Neural progenitor cell (in vitro differentiated cells): ENCODE results near the gene ASNS. TPM values are rescaled to one million over a fixed set of nuclear protein-coding genes. Genes with fewer than 3 reads are reported as not detected.

Experiments
- DNase-seq: peaks from one replicate; pipeline ENCODE4 v3.0.0-alpha.2; 2016; ENCODE audit warnings: low spot score
- H2AFZ ChIP-seq: fragments of 200-600 bp; sonication (generic); replicated peaks from 2 replicates; pipeline ENCODE4 v1.6.1; 2016; ENCODE audit warnings: antibody characterized with exemption
- H3F3A ChIP-seq: fragments of 200-600 bp; sonication (generic); 2 replicates; pipeline ENCODE4 v1.6.1; 2016; ENCODE audit warnings: antibody characterized with exemption, low read depth
- H3K27ac ChIP-seq: fragments of 200-600 bp; sonication (generic); 2 replicates; pipeline ENCODE4 v1.5.1; 2016; ENCODE audit warnings: mild to moderate bottlenecking
- H3K27me3 ChIP-seq: fragments of 200-600 bp; sonication (generic); 2 replicates; pipeline ENCODE4 v1.6.1; 2016; ENCODE audit warnings: mild to moderate bottlenecking, moderate library complexity
- H3K36me3 ChIP-seq: fragments of 200-600 bp; sonication (generic); 2 replicates; pipeline ENCODE4 v1.5.1; 2016
- H3K4me1 ChIP-seq: fragments of 200-600 bp; sonication (generic); 2 replicates; pipeline ENCODE4 v1.6.1; 2016; ENCODE audit warnings: mixed run types
- H3K4me2 ChIP-seq: fragments of 200-600 bp; sonication (generic); 2 replicates; pipeline ENCODE4 v1.6.1; 2016
- H3K4me3 ChIP-seq: fragments of 200-600 bp; sonication (generic); 2 replicates; pipeline ENCODE4 v1.5.1; 2016
- H3K79me2 ChIP-seq: fragments of 200-600 bp; sonication (generic); 2 replicates; pipeline ENCODE4 v1.6.1; 2016; ENCODE audit warnings: low read depth
- H3K9ac ChIP-seq: fragments of 200-600 bp; sonication (generic); 2 replicates; pipeline ENCODE4 v1.6.1; 2016
- H3K9me3 ChIP-seq: fragments of 200-600 bp; sonication (generic); 2 replicates; pipeline ENCODE4 v1.5.1; 2016; ENCODE audit warnings: low read depth
- H4K20me1 ChIP-seq: fragments of 200-600 bp; sonication (generic); 2 replicates; pipeline ENCODE4 v1.6.1; 2016; ENCODE audit warnings: low read depth
- H3K27ac Mint-ChIP-seq: 3 replicates; pipeline ENCODE4 v1.8.0; 2021; ENCODE audit warnings: mixed read lengths
- H3K27me3 Mint-ChIP-seq: 2 replicates; pipeline ENCODE4 v1.8.0; 2022; ENCODE audit warnings: low read depth, mild to moderate bottlenecking, inconsistent platforms, moderate library complexity, mixed read lengths; ENCODE audit not compliant: insufficient read depth
- H3K36me3 Mint-ChIP-seq: 3 replicates; pipeline ENCODE4 v1.8.0; 2021; ENCODE audit warnings: mixed read lengths
- H3K4me1 Mint-ChIP-seq: 3 replicates; pipeline ENCODE4 v1.8.0; 2021; ENCODE audit warnings: mixed read lengths
- H3K4me3 Mint-ChIP-seq: 3 replicates; pipeline ENCODE4 v1.8.0; 2021; ENCODE audit warnings: mild to moderate bottlenecking, moderate library complexity, mixed read lengths
- H3K9me3 Mint-ChIP-seq: 3 replicates; pipeline ENCODE4 v1.8.0; 2020; ENCODE audit warnings: mixed read lengths
- CTCF ChIP-seq: fragments of 200-600 bp; sonication (generic); IDR thresholded peaks from 2 replicates; pipeline ENCODE4 v1.5.1; 2017; ENCODE audit warnings: antibody characterized with exemption, mild to moderate bottlenecking
- EZH2 ChIP-seq: fragments of 200-600 bp; sonication (generic); IDR thresholded peaks from 2 replicates; pipeline ENCODE4 v1.6.1; 2017; ENCODE audit warnings: antibody characterized with exemption, mild to moderate bottlenecking, moderate library complexity
- EZH2phosphoT487 ChIP-seq: fragments of 200-600 bp; sonication (generic); IDR thresholded peaks from 2 replicates; pipeline ENCODE4 v1.6.1; 2017; ENCODE audit warnings: antibody characterized with exemption
- total RNA-seq: library from RNA; depleted of rRNA; stranded (reverse); fragments of >200 nt; gene quantifications from 2 replicates; pipeline ENCODE4 v1.2.3, GENCODE V29; 2015; ENCODE audit warnings: low replicate concordance

ASNS gene
- total RNA-seq, 1 donor from 2014 or later: 33.3 TPM

- no peaks in the 10 kb centered on the region for H3K4me1 Mint-ChIP-seq
- Histone ChIP-seq H3K4me3 (no peak overlapping the region), H3F3A (no peaks in the 10 kb centered on the region), H3K4me1 (no peaks in the 10 kb centered on the region), H3K4me2 (no peak overlapping the region), H2AFZ (no peak overlapping the region), H4K20me1 (no peaks in the 10 kb centered on the region), H3K79me2 (no peaks in the 10 kb centered on the region), H3K27me3 (no peaks in the 10 kb centered on the region), H3K9me3 (peaks cover 3% of the 10 kb centered on the region), H3K9ac (no peak overlapping the region), H3K36me3 (no peaks in the 10 kb centered on the region), H3K27ac (no peak overlapping the region)
- H3K27ac Mint-ChIP-seq: no peak overlapping the region
- no peak for DNase-seq
- peaks cover 3% of the 10 kb centered on the region for H3K9me3 Mint-ChIP-seq
- TF ChIP-seq CTCF (no peak), EZH2phosphoT487 (no peak), EZH2 (no peak)
- peaks cover 7% of the 10 kb centered on the region for H3K36me3 Mint-ChIP-seq
- H3K27me3 Mint-ChIP-seq: no peaks in the 10 kb centered on the region
- no peak overlapping the region for H3K4me3 Mint-ChIP-seq
Observed at GRCh38 chr7:97846945-97847344, 25.3 kb downstream of the ASNS start.

GRCh38 chr7:97845622-97846203 is 26.5 kb downstream of the ASNS start:
- TF ChIP-seq CTCF (peak; percentile 64), EZH2phosphoT487 (no peak), EZH2 (no peak)
- H3K4me3 Mint-ChIP-seq: no peak overlapping the region
- no peaks in the 10 kb centered on the region for H3K36me3 Mint-ChIP-seq
- H3K27ac Mint-ChIP-seq: no peak overlapping the region
- H3K4me2 ChIP-seq: no peak overlapping the region
- peaks cover 3% of the 10 kb centered on the region for H3K9me3 ChIP-seq
- no peaks in the 10 kb centered on the region for H3F3A ChIP-seq
- H3K27ac ChIP-seq: no peak overlapping the region
- no peak overlapping the region for H3K9ac ChIP-seq
- H3K27me3 Mint-ChIP-seq: peaks cover 3% of the 10 kb centered on the region
- no peak overlapping the region for H2AFZ ChIP-seq
- no peaks in the 10 kb centered on the region for H3K4me1 Mint-ChIP-seq
- no peaks in the 10 kb centered on the region for H3K27me3 ChIP-seq
- H3K36me3 ChIP-seq: no peaks in the 10 kb centered on the region
- H3K4me1 ChIP-seq: no peaks in the 10 kb centered on the region
- H4K20me1 ChIP-seq: no peaks in the 10 kb centered on the region
- no peak overlapping the region for H3K4me3 ChIP-seq
- peaks cover 5% of the 10 kb centered on the region for H3K9me3 Mint-ChIP-seq
- no peaks in the 10 kb centered on the region for H3K79me2 ChIP-seq
- DNase-seq: peak; percentile 31

GRCh38 chr7:97844036-97844435 is 28.2 kb downstream of the ASNS start:
- no peak overlapping the region for H3K9ac ChIP-seq
- no peak overlapping the region for H3K27ac Mint-ChIP-seq
- no peak for TF ChIP-seq EZH2
- TF ChIP-seq EZH2phosphoT487: no peak
- peak; percentile 6 for TF ChIP-seq CTCF
- H4K20me1 ChIP-seq: no peaks in the 10 kb centered on the region
- peaks cover 5% of the 10 kb centered on the region for H3K9me3 Mint-ChIP-seq
- no peaks in the 10 kb centered on the region for H3K36me3 ChIP-seq
- H3K4me1 ChIP-seq: no peaks in the 10 kb centered on the region
- no peak overlapping the region for H3K4me3 Mint-ChIP-seq
- H3K36me3 Mint-ChIP-seq: no peaks in the 10 kb centered on the region
- no peaks in the 10 kb centered on the region for H3K27me3 ChIP-seq
- no peak overlapping the region for H3K4me2 ChIP-seq
- no peak for DNase-seq
- H3K4me1 Mint-ChIP-seq: no peaks in the 10 kb centered on the region
- H3K9me3 ChIP-seq: peaks cover 3% of the 10 kb centered on the region
- no peaks in the 10 kb centered on the region for H3K79me2 ChIP-seq
- no peak overlapping the region for H3K4me3 ChIP-seq
- no peak overlapping the region for H2AFZ ChIP-seq
- peaks cover 3% of the 10 kb centered on the region for H3K27me3 Mint-ChIP-seq
- H3K27ac ChIP-seq: no peak overlapping the region
- no peaks in the 10 kb centered on the region for H3F3A ChIP-seq
